A673 (cell line): ENCODE results near the gene VPS50. TPM values are rescaled to one million over a fixed set of nuclear protein-coding genes. Genes with fewer than 3 reads are reported as not detected.

ENCODE experiments used
- BruUV-seq: library from RNA; stranded (reverse); fragments of 400-500 nt; replicated peaks from 2 replicates; lab custom pipeline; 2021; lab: Mats Ljungman, UMichigan
- CTCF ChIA-PET: fragments of 300-600 bp; sonication (Branson Sonifier 250); formaldehyde crosslinking; loops from one replicate; lab custom pipeline; 2022; ENCODE audit warnings: antibody characterized with exemption; lab: Charles Lee
- POLR2A ChIA-PET: fragments of 300-600 bp; sonication (Branson Sonifier 250); formaldehyde crosslinking; loops from one replicate; lab custom pipeline; 2022; ENCODE audit warnings: antibody characterized with exemption; ENCODE audit not compliant: low non-redundant PET; lab: Charles Lee
- DNase-seq: peaks from one replicate; pipeline ENCODE4 v3.0.0-alpha.2; 2015; ENCODE audit warnings: low spot score
- H3K27ac ChIP-seq: fragments of 200-600 bp; sonication (generic); 2 replicates; pipeline ENCODE4 v1.5.1; 2016; ENCODE audit warnings: mixed run types, low read depth, mild to moderate bottlenecking, mixed read lengths, antibody characterized with exemption, low read length; ENCODE audit not compliant: poor library complexity, severe bottlenecking
- H3K27me3 ChIP-seq: fragments of 200-600 bp; sonication (generic); replicated peaks from 2 replicates; pipeline ENCODE4 v1.6.1; 2017; ENCODE audit warnings: mixed run types, low read depth, mild to moderate bottlenecking, mixed read lengths, antibody characterized with exemption, low read length; ENCODE audit not compliant: insufficient read depth, poor library complexity
- H3K36me3 ChIP-seq: fragments of 200-600 bp; sonication (generic); 2 replicates; pipeline ENCODE4 v1.6.1; 2016; ENCODE audit warnings: mixed run types, mild to moderate bottlenecking, mixed read lengths, antibody characterized with exemption, low read length; ENCODE audit not compliant: insufficient read depth, poor library complexity, severe bottlenecking
- H3K4me1 ChIP-seq: fragments of 200-600 bp; sonication (generic); 2 replicates; pipeline ENCODE4 v1.6.1; 2017; ENCODE audit warnings: mixed run types, mild to moderate bottlenecking, mixed read lengths, antibody characterized with exemption, low read length; ENCODE audit not compliant: insufficient read depth, poor library complexity, severe bottlenecking
- H3K4me3 ChIP-seq: fragments of 200-600 bp; sonication (generic); 2 replicates; pipeline ENCODE4 v1.5.1; 2016; ENCODE audit warnings: low read depth, mixed run types, mild to moderate bottlenecking, mixed read lengths, low read length; ENCODE audit not compliant: poor library complexity, severe bottlenecking
- H3K9me3 ChIP-seq: fragments of 200-600 bp; sonication (generic); 2 replicates; pipeline ENCODE4 v1.6.1; 2016; ENCODE audit warnings: mixed run types, low read depth, mild to moderate bottlenecking, mixed read lengths, antibody characterized with exemption, low read length; ENCODE audit not compliant: poor library complexity, severe bottlenecking
- EZH2 ChIP-seq: fragments of 200-600 bp; sonication (generic); IDR thresholded peaks from 2 replicates; pipeline ENCODE4 v1.6.1; 2017; ENCODE audit warnings: borderline replicate concordance, low read depth, mild to moderate bottlenecking, mixed read lengths, antibody characterized with exemption, low read length; ENCODE audit not compliant: poor library complexity, severe bottlenecking
- intact Hi-C: fragments of 100-400 bp; cut with micrococcal nuclease; formaldehyde crosslinking; loops from one replicate; pipeline ENCODE4 v1.10.0; 2022; ENCODE audit not compliant: unreplicated experiment
- total RNA-seq: library from RNA; stranded (reverse); gene quantifications from 2 replicates; pipeline ENCODE4 v1.2.3, GENCODE V29; 2021
- TF ChIP-seq, protein P1 (sequence below): fragments of 300-800, 200-600 bp; sonication (generic); conservative IDR thresholded peaks from 2 replicates; pipeline ENCODE4 v1.5.1; 2017; ENCODE audit warnings: low read depth, mild to moderate bottlenecking, antibody characterized with exemption, low read length, moderate library complexity, mixed read lengths

Gene VPS50
- total RNA-seq, 1 experiment from 2014 or later, result 19.0 TPM

- intact Hi-C loops, result loop anchor here (10.0 kb wide), 1 partner anchor 613 kb away; no protein-coding TSS in a partner anchor
- no peaks in the 10 kb centered on the region for H3K27me3 ChIP-seq
- ChIA-PET POLR2A (no interaction called here), CTCF (no interaction called here)
- H3K36me3 ChIP-seq, result no peaks in the 10 kb centered on the region
- H3K9me3 ChIP-seq, result no peaks in the 10 kb centered on the region
- TF ChIP-seq, protein P1, sequence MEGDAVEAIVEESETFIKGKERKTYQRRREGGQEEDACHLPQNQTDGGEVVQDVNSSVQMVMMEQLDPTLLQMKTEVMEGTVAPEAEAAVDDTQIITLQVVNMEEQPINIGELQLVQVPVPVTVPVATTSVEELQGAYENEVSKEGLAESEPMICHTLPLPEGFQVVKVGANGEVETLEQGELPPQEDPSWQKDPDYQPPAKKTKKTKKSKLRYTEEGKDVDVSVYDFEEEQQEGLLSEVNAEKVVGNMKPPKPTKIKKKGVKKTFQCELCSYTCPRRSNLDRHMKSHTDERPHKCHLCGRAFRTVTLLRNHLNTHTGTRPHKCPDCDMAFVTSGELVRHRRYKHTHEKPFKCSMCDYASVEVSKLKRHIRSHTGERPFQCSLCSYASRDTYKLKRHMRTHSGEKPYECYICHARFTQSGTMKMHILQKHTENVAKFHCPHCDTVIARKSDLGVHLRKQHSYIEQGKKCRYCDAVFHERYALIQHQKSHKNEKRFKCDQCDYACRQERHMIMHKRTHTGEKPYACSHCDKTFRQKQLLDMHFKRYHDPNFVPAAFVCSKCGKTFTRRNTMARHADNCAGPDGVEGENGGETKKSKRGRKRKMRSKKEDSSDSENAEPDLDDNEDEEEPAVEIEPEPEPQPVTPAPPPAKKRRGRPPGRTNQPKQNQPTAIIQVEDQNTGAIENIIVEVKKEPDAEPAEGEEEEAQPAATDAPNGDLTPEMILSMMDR, result no peak
- TF ChIP-seq EZH2, result no peak
- no peak for DNase-seq
- H3K4me1 ChIP-seq, result peaks cover 2% of the 10 kb centered on the region
- H3K27ac ChIP-seq, result no peak overlapping the region
- BruUV-seq, result no TSS peak
- no peak overlapping the region for H3K4me3 ChIP-seq
Observed at GRCh38 chr7:93238131-93238530, 6.0 kb downstream of the VPS50 start.

GRCh38 chr7:93238748-93239147 is 6.6 kb downstream of the VPS50 start:
- Histone ChIP-seq H3K4me3 (no peak overlapping the region), H3K4me1 (no peaks in the 10 kb centered on the region), H3K27ac (no peak overlapping the region), H3K27me3 (no peaks in the 10 kb centered on the region), H3K9me3 (no peaks in the 10 kb centered on the region), H3K36me3 (no peaks in the 10 kb centered on the region)
- ChIA-PET POLR2A (no interaction called here), CTCF (no interaction called here)
- TF ChIP-seq, protein P1, result no peak
- no peak for TF ChIP-seq EZH2
- no peak for DNase-seq
- intact Hi-C loops, result loop anchor here (10.0 kb wide), 1 partner anchor 614 kb away; no protein-coding TSS in a partner anchor
- BruUV-seq, result no TSS peak

- Histone ChIP-seq H3K4me1 (no peaks in the 10 kb centered on the region), H3K27me3 (no peaks in the 10 kb centered on the region), H3K27ac (no peak overlapping the region), H3K4me3 (no peak overlapping the region), H3K9me3 (no peaks in the 10 kb centered on the region), H3K36me3 (no peaks in the 10 kb centered on the region)
- POLR2A ChIA-PET, result no interaction called here
- no peak for DNase-seq
- intact Hi-C loops, result loop anchor here (10.0 kb wide), 1 partner anchor 615 kb away; no protein-coding TSS in a partner anchor
- no TSS peak for BruUV-seq
- CTCF ChIA-PET, result no interaction called here
- TF ChIP-seq, protein P1, result no peak
- TF ChIP-seq EZH2, result no peak
Observed at GRCh38 chr7:93239824-93240223, 7.7 kb downstream of the VPS50 start.
